HL-60 (cell line): ENCODE results near the gene CACNA2D3.

Source experiments
- DNase-seq, 2 experiments: peaks; one replicate each; pipeline ENCODE4 v3.0.0-alpha.2; 2010 to 2020; ENCODE audit warnings: low read depth in 1 of 2, low spot score in 1 of 2
- H3K27ac ChIP-seq: fragments of 250-450 bp; sonication (Bioruptor Pico); replicated peaks from 2 replicates; pipeline ENCODE4 v1.5.1; 2020; ENCODE audit warnings: mild to moderate bottlenecking, moderate library complexity
- H3K27me3 ChIP-seq: fragments of 250-450 bp; sonication (Bioruptor Pico); 2 replicates; pipeline ENCODE4 v1.5.1; 2021; ENCODE audit warnings: mild to moderate bottlenecking, moderate library complexity; ENCODE audit not compliant: insufficient read depth, poor library complexity, severe bottlenecking
- H3K4me3 ChIP-seq: replicated peaks from 2 replicates; pipeline ENCODE4 v1.5.1; 2011; ENCODE audit warnings: mild to moderate bottlenecking, control low read depth, low read length; ENCODE audit not compliant: insufficient read depth
- CTCF ChIP-seq: IDR thresholded peaks from one replicate; pipeline ENCODE4 v1.5.1; 2011; ENCODE audit warnings: low read length, control low read depth, inconsistent platforms; ENCODE audit not compliant: insufficient read depth
- GABPA ChIP-seq: IDR thresholded peaks from 2 replicates; pipeline ENCODE4 v1.6.1; 2012; ENCODE audit warnings: low read depth
- POLR2AphosphoS5 ChIP-seq: IDR thresholded peaks from 2 replicates; pipeline ENCODE4 v1.6.1; 2012; ENCODE audit warnings: low read depth
- REST ChIP-seq: IDR thresholded peaks from 2 replicates; pipeline ENCODE4 v1.6.1; 2012; ENCODE audit warnings: low read depth; ENCODE audit not compliant: insufficient replicate concordance
- SPI1 ChIP-seq: IDR thresholded peaks from 2 replicates; pipeline ENCODE4 v1.6.1; 2012; ENCODE audit warnings: low read depth, mild to moderate bottlenecking, borderline replicate concordance

Gene CACNA2D3

GRCh38 chr3:54326951-54327350 is 204.6 kb downstream of the CACNA2D3 start:
- DNase-seq = no peak
- H3K27me3 ChIP-seq = no peaks in the 10 kb centered on the region
- TF ChIP-seq CTCF (no peak), GABPA (no peak), POLR2AphosphoS5 (no peak), SPI1 (no peak), REST (no peak)
- H3K27ac ChIP-seq = no peak overlapping the region
- no peak overlapping the region for H3K4me3 ChIP-seq

GRCh38 chr3:54331341-54331740 is 209.0 kb downstream of the CACNA2D3 start:
- H3K4me3 ChIP-seq = no peak overlapping the region
- TF ChIP-seq REST (no peak), SPI1 (no peak), GABPA (no peak), CTCF (no peak), POLR2AphosphoS5 (no peak)
- H3K27me3 ChIP-seq = no peaks in the 10 kb centered on the region
- no peak overlapping the region for H3K27ac ChIP-seq
- DNase-seq = no peak

GRCh38 chr3:54337846-54338245 is 215.5 kb downstream of the CACNA2D3 start:
- Histone ChIP-seq H3K27ac (no peak overlapping the region), H3K27me3 (no peaks in the 10 kb centered on the region), H3K4me3 (no peak overlapping the region)
- no peak for TF ChIP-seq SPI1
- no peak for TF ChIP-seq REST
- TF ChIP-seq CTCF = no peak
- TF ChIP-seq GABPA = no peak
- no peak for TF ChIP-seq POLR2AphosphoS5
- no peak for DNase-seq
